ENCODE results near the gene FIS1.
"Not testable (repeated sequence)": the region's sequence is repeated elsewhere in the genome, so short reads cannot be mapped to it uniquely, and the experiment has no call there.

Gene FIS1

DNA sequence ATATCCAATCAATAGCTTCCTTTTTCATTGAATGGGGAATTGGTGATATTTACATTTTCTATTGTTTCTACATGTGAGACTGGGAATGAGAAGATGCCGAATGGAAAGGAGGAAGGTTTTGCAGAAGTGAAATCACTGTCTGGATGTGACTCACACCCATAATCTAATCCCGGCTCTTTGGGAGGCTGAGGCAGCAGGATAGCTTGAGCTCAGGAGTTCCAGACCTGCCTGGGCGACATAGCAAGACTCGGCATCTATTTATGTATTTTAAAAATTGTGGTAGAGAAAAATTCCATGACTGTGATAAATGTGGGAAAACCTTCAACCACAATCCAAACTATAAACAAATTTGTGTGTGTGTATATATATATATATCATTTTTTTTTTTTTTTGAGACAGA lies 10.9 kb upstream of the FIS1 start:
- no peak for DNase-seq (ENCODE audit: low read depth in 2 of 2)

GRCh38 chr7:101253199-101253598 lies 8.3 kb upstream of the FIS1 start:
- not testable (repeated sequence) for DNase-seq (ENCODE audit: low read depth in 2 of 2)

GRCh38 chr7:101251871-101252659 lies 7.2 kb upstream of the FIS1 start:
- DNase-seq (ENCODE audit: low read depth in 2 of 2): peak; percentile 99

GRCh38 chr7:101250324-101250723 lies 5.4 kb upstream of the FIS1 start:
- DNase-seq (ENCODE audit: low read depth in 2 of 2): no peak

GRCh38 chr7:101248276-101248675 lies 3.4 kb upstream of the FIS1 start:
- DNase-seq (ENCODE audit: low read depth in 2 of 2): no peak

GRCh38 chr7:101245147-101245668 lies 327 bp upstream of the FIS1 start:
- no peak for DNase-seq (ENCODE audit: low read depth in 2 of 2)

DNA sequence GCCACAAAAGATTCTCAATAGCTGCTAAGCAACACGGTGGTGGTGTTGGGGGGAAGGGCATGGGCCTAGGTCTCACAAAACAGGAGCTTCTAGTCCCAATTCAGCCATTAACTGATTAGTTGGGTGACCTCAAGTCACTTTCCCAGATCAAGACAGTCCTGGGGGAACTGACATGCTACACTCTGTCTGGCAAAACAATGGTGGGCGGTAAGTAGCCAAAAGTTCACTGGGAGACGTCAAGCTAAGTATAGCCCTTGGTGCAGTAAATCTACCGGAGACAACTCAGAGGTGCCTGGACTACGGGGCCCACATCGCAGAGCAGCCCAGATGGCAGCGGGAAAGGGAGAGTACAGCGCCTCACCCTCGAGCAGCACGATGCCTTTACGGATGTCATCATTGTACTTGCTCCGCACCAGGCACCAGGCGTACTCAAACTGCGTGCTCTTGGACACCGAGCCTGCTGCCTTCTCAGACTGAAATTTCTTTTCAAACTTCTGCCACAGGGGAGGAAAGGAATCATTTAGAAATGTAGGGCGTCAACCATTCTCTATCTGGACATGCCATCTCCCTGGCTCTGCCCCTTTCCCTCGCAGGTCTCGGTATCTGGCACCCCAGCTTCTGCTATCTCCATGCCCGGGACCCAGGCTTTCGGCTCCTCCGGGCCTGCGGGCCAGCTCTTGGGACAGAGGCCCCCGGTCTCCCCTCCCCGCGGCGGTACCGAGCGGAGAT lies 1.1 kb downstream of the FIS1 start:
- DNase-seq (ENCODE audit: low read depth in 2 of 2): no peak

GRCh38 chr7:101241443-101242349 lies 3.2 kb downstream of the FIS1 start:
- DNase-seq (ENCODE audit: low read depth in 2 of 2): no peak

DNA sequence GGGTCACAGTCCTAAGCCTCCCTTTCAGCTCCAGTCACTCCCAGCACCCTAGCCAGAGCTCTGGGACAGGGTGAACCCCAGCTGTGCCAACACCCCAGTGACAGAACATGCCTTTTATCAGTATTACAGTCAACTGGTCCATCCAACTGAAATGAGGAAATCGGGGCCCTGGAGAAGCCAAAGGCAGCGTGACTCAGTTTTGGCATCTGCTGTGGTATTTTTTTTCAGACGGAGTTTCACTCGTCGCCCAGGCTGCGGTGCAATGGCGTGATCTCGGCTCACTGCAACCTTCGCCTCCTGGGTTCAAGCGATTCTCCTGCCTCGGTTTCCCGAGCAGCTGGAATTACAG lies 3.9 kb downstream of the FIS1 start:
- no peak for DNase-seq (ENCODE audit: low read depth in 2 of 2)

DNA sequence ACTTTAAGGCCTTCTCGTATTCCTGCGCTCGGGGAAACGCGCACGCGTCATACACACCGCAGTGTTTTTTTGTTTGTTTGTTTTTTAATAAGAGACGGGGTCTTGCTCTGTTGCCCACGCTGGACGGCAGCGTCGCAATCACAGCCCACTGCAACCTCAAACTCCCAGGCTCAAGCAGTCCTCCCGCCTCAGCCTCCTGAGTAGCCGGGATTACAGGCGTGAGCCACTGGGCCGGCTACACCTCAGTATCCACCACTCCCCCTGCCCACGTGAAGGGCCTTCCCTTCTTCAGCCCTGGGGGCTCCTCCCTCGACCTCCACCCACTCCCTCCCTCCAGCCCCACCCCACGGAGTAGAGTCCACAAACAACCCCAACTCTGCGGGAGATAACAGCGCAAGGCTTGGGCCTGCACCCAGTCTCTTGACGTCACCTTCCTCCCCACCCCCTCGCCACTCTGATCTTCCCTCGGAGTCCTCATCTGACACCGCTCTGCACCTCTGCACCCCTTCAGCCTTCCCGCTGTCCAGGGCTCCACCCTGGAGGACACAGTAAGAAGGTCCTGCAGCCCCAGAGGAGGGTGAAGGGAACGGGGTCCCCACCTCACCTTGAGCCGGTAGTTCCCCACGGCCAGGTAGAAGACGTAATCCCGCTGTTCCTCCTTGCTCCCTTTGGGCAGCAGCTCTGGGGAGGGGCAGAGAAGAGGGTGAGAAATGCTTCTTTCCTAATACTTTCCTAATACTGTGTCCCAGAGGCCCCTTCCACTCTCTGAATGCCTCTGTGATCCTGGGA lies 4.5 kb downstream of the FIS1 start:
- DNase-seq (ENCODE audit: low read depth in 2 of 2): no peak

- no peak for DNase-seq (ENCODE audit: low read depth in 2 of 2)
Measured at GRCh38 chr7:101239951-101240220, 5.0 kb downstream of the FIS1 start.

GRCh38 chr7:101239191-101239950 lies 5.5 kb downstream of the FIS1 start:
- no peak for DNase-seq (ENCODE audit: low read depth in 2 of 2)

DNA sequence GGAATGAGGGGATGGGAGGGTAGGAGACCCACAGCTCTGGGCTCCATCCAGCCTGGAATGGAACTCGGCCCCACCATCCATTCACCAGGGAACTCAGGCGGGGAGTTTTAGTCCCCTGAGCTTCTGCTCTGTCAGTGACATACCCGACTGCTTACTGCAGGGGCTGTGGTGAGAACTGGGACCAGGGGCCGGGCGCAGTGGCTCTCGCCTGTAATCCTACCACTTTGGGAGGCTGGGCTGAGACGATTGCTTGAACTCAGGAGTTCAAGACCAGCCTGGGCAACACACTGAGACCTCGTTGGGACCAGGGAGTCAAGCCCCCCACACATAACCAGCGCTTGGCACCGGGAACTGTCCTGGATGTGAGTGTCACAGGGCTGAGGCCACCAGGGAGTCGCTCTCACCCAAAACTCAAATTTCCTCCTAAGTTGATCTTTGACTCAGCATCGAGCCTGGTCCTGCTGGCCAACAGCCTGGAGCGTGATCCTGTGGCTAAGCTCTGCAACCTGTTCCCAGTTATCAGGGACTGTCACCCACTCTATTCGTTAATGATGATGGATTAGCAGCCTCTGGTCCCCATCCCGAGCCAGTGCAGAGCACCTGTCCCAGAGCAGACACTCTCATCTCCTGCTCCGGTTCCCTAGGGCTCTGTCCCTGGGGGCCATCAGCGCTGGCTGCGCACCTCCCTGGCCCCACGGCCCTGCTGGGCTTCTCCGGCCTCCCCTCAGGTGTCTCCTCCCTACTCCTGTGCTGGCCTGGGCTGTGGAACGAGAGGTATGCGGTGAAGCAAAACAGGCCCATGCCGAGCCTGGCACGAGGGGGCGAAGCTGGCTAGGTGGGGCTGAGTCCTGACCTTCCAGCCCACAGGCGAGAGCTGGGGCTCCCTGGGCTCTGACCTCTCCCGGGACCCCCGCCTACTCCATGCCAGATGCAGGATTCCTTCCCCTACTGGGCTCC lies 6.4 kb downstream of the FIS1 start:
- no peak for DNase-seq (ENCODE audit: low read depth in 2 of 2)

DNA sequence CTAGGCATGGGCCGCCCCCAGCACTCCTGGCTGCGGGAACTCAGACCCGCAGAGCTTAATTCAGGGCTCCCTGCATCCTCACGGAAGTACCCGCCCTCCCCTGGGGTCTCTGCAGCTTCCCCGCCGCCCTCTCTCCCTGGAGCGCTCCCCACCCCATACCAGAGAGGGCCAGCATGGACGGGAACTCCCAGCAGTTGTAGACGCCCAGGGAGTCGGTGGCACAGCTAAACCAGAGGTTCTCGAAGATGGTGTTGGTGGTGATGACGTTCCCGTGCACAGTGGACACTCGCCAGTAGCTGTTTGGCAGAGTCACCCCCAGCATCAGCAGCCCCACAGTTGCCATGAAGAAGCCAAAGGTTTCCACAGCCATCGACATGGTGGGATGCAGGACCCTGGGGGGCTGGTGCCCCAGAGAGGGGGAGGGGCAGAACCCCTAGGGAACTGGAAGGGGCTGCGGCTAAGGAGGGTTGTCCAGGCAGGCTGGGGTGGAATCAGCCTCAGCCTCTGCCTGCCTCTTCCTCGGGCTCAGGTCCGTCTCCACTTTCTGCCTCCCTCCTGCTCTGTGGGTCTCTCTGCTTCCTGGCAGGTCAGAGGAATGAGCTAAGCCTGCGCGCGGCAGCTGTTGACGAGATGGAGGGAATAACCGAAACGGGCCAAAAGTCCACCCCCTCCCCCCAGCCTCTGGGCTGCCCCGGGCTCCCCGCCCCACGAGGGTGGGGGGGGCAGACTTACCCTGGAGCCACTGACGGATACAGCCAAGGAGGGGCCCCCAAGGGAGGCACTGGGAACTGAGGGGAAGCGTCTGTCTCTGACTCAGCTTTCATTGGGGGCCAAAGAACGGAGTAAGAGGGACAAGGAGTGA lies 7.4 kb downstream of the FIS1 start, which contains the start of gene CLDN15:
Gene CLDN15 (minus strand): TSS at position 597 of the 862 bp plus-strand sequence. CDS start 221 bp downstream, at position 376.
- DNase-seq (ENCODE audit: low read depth in 2 of 2): no peak

DNA sequence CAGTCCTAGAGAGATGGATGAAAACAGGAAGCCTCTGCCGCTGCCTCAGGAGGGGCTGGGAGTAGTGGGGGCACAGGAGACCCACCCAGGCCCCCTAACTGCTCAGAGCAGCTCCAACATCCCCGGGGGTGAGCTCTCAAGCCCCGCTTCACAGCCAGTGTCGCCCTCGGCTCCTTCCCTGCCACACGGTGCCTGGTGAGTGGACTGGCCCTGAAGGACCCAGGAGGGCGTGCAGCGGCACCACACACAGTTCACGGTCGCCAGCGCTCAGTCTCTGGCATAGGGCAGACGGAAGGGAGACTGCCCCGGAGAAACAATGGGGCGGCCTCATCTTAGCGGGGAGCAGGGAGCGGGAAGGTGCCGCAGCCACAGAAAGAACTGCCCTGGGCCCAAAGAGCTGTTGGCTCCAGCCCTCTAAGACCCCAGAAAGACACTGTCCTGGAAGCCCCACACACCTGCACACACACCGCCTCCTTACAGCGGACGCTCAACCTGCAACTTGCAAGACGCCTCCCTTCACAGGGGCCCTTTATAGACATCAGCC lies 8.5 kb downstream of the FIS1 start:
- no peak for DNase-seq (ENCODE audit: low read depth in 2 of 2)

DNA sequence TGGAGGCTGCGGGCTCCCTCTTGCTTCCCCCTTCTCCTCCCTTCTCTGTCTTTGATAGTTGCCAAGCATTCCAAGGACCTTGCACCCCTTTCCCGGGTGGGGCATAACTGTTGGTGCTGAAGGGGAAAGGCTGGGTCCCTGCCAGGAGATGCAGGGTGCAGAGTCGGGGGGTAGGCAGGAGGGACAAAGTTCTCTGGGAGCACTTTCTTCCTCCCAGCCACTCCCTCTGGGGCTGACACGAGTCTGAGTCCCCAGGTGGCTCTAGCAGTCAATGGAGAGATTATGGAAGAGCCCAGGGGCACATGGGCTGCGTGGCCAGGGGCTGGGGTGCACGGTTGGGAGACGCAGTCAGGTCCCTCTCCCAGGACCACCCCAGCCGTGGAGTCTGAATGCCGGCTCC lies 9.4 kb downstream of the FIS1 start:
- DNase-seq (ENCODE audit: low read depth in 2 of 2): no peak

- DNase-seq (ENCODE audit: low read depth in 2 of 2): no peak
Measured at GRCh38 chr7:101235050-101235449, 9.8 kb downstream of the FIS1 start.

- no peak for DNase-seq (ENCODE audit: low read depth in 2 of 2)
Measured at GRCh38 chr7:101234636-101235035, 10.2 kb downstream of the FIS1 start.

All from stimulated activated CD4-positive, alpha-beta T cell treated with anti-CD3 and anti-CD28 coated beads, Interleukin-4, amount 100 ng/mL, for 48 hours (primary cell).